Astrocyte (in vitro differentiated cells and primary cell): ENCODE measurements around the gene PTPRN2.

Experiments used
- EZH2 ChIP-seq: IDR thresholded peaks from 2 replicates; pipeline ENCODE4 v1.6.1; 2012; ENCODE audit warnings: mild to moderate bottlenecking, low read length, inconsistent platforms; ENCODE audit not compliant: insufficient read depth
- TF ChIP-seq, protein P1 (sequence below): IDR thresholded peaks from 2 replicates; pipeline ENCODE4 v1.5.1; 2011; ENCODE audit warnings: low read depth, mild to moderate bottlenecking, inconsistent platforms, low read length, moderate library complexity; ENCODE audit not compliant: insufficient read depth

DNA sequence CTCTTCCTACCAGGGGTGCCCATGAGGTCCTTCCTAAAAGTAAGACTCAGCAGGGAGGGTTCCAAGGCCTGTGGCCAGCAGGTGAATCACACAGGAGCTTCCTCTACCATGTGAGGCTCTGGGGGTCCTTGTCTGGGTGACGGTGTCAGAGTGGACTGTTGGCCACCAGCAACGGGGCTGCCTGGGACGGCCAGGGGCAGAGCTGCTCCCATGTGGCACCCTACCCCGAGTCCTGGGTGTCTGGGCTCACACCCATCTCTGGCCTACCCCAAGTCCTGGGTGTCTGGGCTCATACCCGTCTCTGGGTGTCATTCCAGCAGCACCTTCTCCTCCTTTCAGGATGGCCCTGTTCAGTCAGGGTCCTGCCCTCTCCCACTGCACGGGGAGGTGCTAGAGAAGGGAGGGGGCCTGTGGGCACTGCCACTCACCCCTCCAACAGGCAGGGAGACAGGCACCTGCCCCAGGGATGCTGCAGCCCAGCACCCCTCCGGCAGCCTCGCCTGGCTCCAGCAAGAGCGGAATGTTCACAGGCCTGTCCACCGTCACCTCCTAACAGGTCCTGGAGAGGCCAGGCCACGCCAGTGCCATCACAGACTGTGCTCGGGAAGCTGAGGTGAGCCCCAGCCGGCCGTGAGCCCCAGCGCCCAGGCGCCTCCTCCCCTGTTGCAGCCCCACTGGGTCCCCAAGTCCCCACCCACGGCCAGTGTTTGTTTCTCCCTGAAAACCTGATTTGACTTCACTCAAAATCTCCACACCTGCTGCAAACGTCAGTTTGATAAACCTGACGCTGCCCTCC, 143.7 kb downstream of the PTPRN2 start:
- TF ChIP-seq, protein P1, sequence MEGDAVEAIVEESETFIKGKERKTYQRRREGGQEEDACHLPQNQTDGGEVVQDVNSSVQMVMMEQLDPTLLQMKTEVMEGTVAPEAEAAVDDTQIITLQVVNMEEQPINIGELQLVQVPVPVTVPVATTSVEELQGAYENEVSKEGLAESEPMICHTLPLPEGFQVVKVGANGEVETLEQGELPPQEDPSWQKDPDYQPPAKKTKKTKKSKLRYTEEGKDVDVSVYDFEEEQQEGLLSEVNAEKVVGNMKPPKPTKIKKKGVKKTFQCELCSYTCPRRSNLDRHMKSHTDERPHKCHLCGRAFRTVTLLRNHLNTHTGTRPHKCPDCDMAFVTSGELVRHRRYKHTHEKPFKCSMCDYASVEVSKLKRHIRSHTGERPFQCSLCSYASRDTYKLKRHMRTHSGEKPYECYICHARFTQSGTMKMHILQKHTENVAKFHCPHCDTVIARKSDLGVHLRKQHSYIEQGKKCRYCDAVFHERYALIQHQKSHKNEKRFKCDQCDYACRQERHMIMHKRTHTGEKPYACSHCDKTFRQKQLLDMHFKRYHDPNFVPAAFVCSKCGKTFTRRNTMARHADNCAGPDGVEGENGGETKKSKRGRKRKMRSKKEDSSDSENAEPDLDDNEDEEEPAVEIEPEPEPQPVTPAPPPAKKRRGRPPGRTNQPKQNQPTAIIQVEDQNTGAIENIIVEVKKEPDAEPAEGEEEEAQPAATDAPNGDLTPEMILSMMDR: no peak
- no peak for TF ChIP-seq EZH2
